Tibial artery (tissue), 4 donors: ENCODE measurements around the gene CENPE.

Experiments used
- DNase-seq, 2 donors: peaks; one replicate each; pipeline ENCODE4 v3.0.0-alpha.2; 2019
- H3K27ac ChIP-seq, 2 donors: fragments of 200-600 bp; sonication (generic) in 1 of 2; 1 replicate in 1 of 2; 2 replicates in 1 of 2; pipeline ENCODE4 v1.5.1; 2018 to 2019; ENCODE audit warnings: mild to moderate bottlenecking in 1 of 2
- H3K27me3 ChIP-seq, 2 donors: fragments of 200-600 bp; sonication (generic) in 1 of 2; one replicate each; pipeline versions ENCODE4 v1.5.1 to v1.6.0; 2016 to 2019
- H3K36me3 ChIP-seq, 3 donors: fragments of 200-600 bp; sonication (generic) in 2 of 3; one replicate each; pipeline ENCODE4 v1.5.1; 2016 to 2019; ENCODE audit warnings: mild to moderate bottlenecking in 2 of 3
- H3K4me1 ChIP-seq, 4 donors: fragments of 200-600 bp; sonication (generic) in 2 of 4; 1 replicate in 3 of 4; 2 replicates in 1 of 4; pipeline ENCODE4 v1.5.1; 2016 to 2019
- H3K4me3 ChIP-seq, 2 donors: fragments of 200-600 bp; sonication (generic) in 1 of 2; 1 replicate in 1 of 2; 2 replicates in 1 of 2; pipeline ENCODE4 v1.5.1; 2018 to 2019; ENCODE audit warnings: mild to moderate bottlenecking in 2 of 2
- H3K9me3 ChIP-seq, 3 donors: fragments of 200-600 bp; sonication (generic) in 1 of 3; one replicate each; pipeline ENCODE4 v1.5.1; 2016 to 2019
- CTCF ChIP-seq, 2 experiments: fragments of 200-600 bp in 1 of 2; fragments of 450-650 bp in 1 of 2; IDR thresholded peaks; one replicate each; pipeline ENCODE4 v1.5.1; 2017 to 2019; ENCODE audit warnings: antibody characterized with exemption in 2 of 2, mild to moderate bottlenecking in 1 of 2, moderate library complexity in 1 of 2
- intact Hi-C: fragments of 100-400 bp; cut with DNase I; formaldehyde crosslinking; loops from one replicate; pipeline ENCODE4 v1.15.0; 2023; ENCODE audit warnings: low total_unique reads

The CENPE gene

GRCh38 chr4:103097112-103097511 lies 101.0 kb downstream of the CENPE start:
- no peaks in the 10 kb centered on the region for H3K27me3 ChIP-seq
- no peak for DNase-seq
- no peaks in the 10 kb centered on the region for H3K9me3 ChIP-seq
- H3K36me3 ChIP-seq = peaks cover 3 to 11% (median 3%) of the 10 kb centered on the region in 3 donors
- H3K4me3 ChIP-seq = no peak overlapping the region
- no peak overlapping the region for H3K27ac ChIP-seq
- peaks cover 0 to 35% (median 13%) of the 10 kb centered on the region in 4 donors for H3K4me1 ChIP-seq
- no peak for TF ChIP-seq CTCF (IDR thresholded peaks at IDR 0.05)
- intact Hi-C loops = no loop called here

GRCh38 chr4:103095080-103095479 lies 103.1 kb downstream of the CENPE start:
- Histone ChIP-seq H3K4me1 (peaks cover 0 to 39% (median 13%) of the 10 kb centered on the region in 4 donors), H3K36me3 (peaks cover 14 to 22% (median 21%) of the 10 kb centered on the region in 3 donors), H3K4me3 (no peak overlapping the region), H3K9me3 (no peaks in the 10 kb centered on the region), H3K27me3 (no peaks in the 10 kb centered on the region), H3K27ac (no peak overlapping the region)
- intact Hi-C loops = no loop called here
- no peak for TF ChIP-seq CTCF (IDR thresholded peaks at IDR 0.05)
- no peak for DNase-seq

GRCh38 chr4:103092245-103092644 lies 105.9 kb downstream of the CENPE start:
- Histone ChIP-seq H3K9me3 (no peaks in the 10 kb centered on the region), H3K4me1 (peaks cover 0 to 19% (median 0%) of the 10 kb centered on the region in 4 donors), H3K4me3 (no peak overlapping the region), H3K36me3 (peaks cover 42 to 49% (median 48%) of the 10 kb centered on the region in 3 donors), H3K27ac (no peak overlapping the region), H3K27me3 (no peaks in the 10 kb centered on the region)
- no peak for DNase-seq
- no peak for TF ChIP-seq CTCF (IDR thresholded peaks at IDR 0.05)
- intact Hi-C loops = no loop called here

GRCh38 chr4:103091601-103092223 lies 106.4 kb downstream of the CENPE start:
- Histone ChIP-seq H3K36me3 (peaks cover 48 to 54% (median 53%) of the 10 kb centered on the region in 3 donors), H3K27me3 (no peaks in the 10 kb centered on the region), H3K9me3 (no peaks in the 10 kb centered on the region), H3K4me3 (no peak overlapping the region), H3K27ac (no peak overlapping the region), H3K4me1 (peaks cover 0 to 14% (median 0%) of the 10 kb centered on the region in 4 donors)
- no peak for DNase-seq
- intact Hi-C loops = no loop called here
- TF ChIP-seq CTCF (IDR thresholded peaks at IDR 0.05) = peak in 1 of 2 experiments; percentile 24

GRCh38 chr4:103089481-103089880 lies 108.7 kb downstream of the CENPE start:
- Histone ChIP-seq H3K27ac (no peak overlapping the region), H3K27me3 (no peaks in the 10 kb centered on the region), H3K36me3 (peaks cover 65 to 72% (median 65%) of the 10 kb centered on the region in 3 donors), H3K4me3 (no peak overlapping the region), H3K4me1 (peaks cover 0 to 4% (median 0%) of the 10 kb centered on the region in 4 donors), H3K9me3 (no peaks in the 10 kb centered on the region)
- no peak for TF ChIP-seq CTCF (IDR thresholded peaks at IDR 0.05)
- intact Hi-C loops = no loop called here
- no peak for DNase-seq
